Kidney (tissue), 14 donors: ENCODE measurements around the gene TEX38. TPM values are rescaled to one million over a fixed set of nuclear protein-coding genes. Genes with fewer than 3 reads are reported as not detected.

Experiments
- DNase-seq, 5 donors: peaks; one replicate each; pipeline ENCODE4 v3.0.0-alpha.2; 2013 to 2020
- FAIRE-seq: peaks from 2 replicates; lab custom pipeline; 2012; peaks lifted over from hg19 to GRCh38; lab: Jason Lieb, UNC
- H3K27ac ChIP-seq, 2 donors: one replicate each; pipeline ENCODE4 v1.7.0; 2013; ENCODE audit warnings: low read depth in 2 of 2, low read length in 2 of 2, inconsistent platforms in 1 of 2
- H3K27me3 ChIP-seq: one replicate; pipeline ENCODE4 v1.7.1; 2013; ENCODE audit warnings: low read length, inconsistent platforms; ENCODE audit not compliant: control insufficient read depth, insufficient read depth
- H3K36me3 ChIP-seq, 3 donors: one replicate each; pipeline versions ENCODE4 v1.7.0 to v1.7.1; 2013; ENCODE audit warnings: low read length in 3 of 3, control low read depth in 1 of 3, inconsistent platforms in 1 of 3; ENCODE audit not compliant: insufficient read depth in 3 of 3, control insufficient read depth in 2 of 3
- H3K4me1 ChIP-seq, 3 donors: one replicate each; pipeline versions ENCODE4 v1.7.0 to v1.7.1; 2013; ENCODE audit warnings: low read length in 3 of 3, inconsistent platforms in 1 of 3, low read depth in 1 of 3; ENCODE audit not compliant: control insufficient read depth in 2 of 3, insufficient read depth in 2 of 3
- H3K4me3 ChIP-seq, 3 donors: one replicate each; pipeline versions ENCODE4 v1.7.0 to v1.8.1; 2013; ENCODE audit warnings: low read length in 3 of 3, control low read depth in 1 of 3, inconsistent platforms in 1 of 3
- H3K9ac ChIP-seq, 3 donors: one replicate each; pipeline versions ENCODE4 v1.7.0 to v1.7.1; 2013; ENCODE audit warnings: low read length in 3 of 3, control low read depth in 1 of 3, inconsistent platforms in 1 of 3
- H3K9me3 ChIP-seq, 3 donors: one replicate each; pipeline versions ENCODE4 v1.7.0 to v1.7.1; 2013; ENCODE audit warnings: low read length in 3 of 3, control low read depth in 1 of 3, inconsistent platforms in 1 of 3; ENCODE audit not compliant: control insufficient read depth in 2 of 3, insufficient read depth in 1 of 3
- CTCF ChIP-seq: IDR thresholded peaks from 3 replicates; pipeline ENCODE4 v1.5.1; 2012; ENCODE audit warnings: mild to moderate bottlenecking, moderate library complexity, borderline replicate concordance; ENCODE audit not compliant: insufficient read depth; ENCODE audit errors: extremely low read depth
- intact Hi-C: fragments of 100-400 bp; cut with DNase I; formaldehyde crosslinking; loops from one replicate; pipeline ENCODE4 v1.11.1; 2022
- polyA plus RNA-seq: library from polyadenylated mRNA; stranded (reverse); fragments of 350-450 nt; fragmentation: Illumina TruSeq; extraction: RNeasy Lipid Tissue Mini Kit (QIAGEN cat#74804); gene quantifications from one replicate; pipeline ENCODE4 v1.2.3, GENCODE V29; 2014; ENCODE audit warnings: low read depth, low replicate concordance; ENCODE audit not compliant: insufficient read depth
- total RNA-seq: library from RNA; stranded (reverse); fragmentation: NEBNext Ultra II Directional; extraction: Animal tissue kit (Norgen Biotek cat#: 25700); gene quantifications from one replicate; pipeline ENCODE4 v1.2.1, GENCODE V29; 2021
- donor health status: control.
- donor health status: control.
- donor health status: control.
- donor health status: control.
- donor health status: control.
- donor health status: DM: yes; HTN: yes; CAD: no.
- donor health status: Normal renal cell carcinoma (clear cell type).

The TEX38 gene
- total and polyA plus RNA-seq, 2 donors from 2014 or later: 0.35 TPM; not detected in 1

GRCh38 chr1:46687093-46687659 is 15.5 kb downstream of the TEX38 start:
- Histone ChIP-seq H3K4me1 (peaks cover 0 to 2% (median 0%) of the 10 kb centered on the region in 3 donors), H3K27me3 (no peaks in the 10 kb centered on the region), H3K36me3 (peaks cover 26 to 77% (median 62%) of the 10 kb centered on the region in 3 donors), H3K9ac (no peak overlapping the region), H3K4me3 (no peak overlapping the region), H3K9me3 (no peaks in the 10 kb centered on the region), H3K27ac (peak overlapping the region in 1 of 2 donors; percentile 13)
- FAIRE-seq: no peak
- peak in 4 of 5 donors; percentile 17 to 82 (median 54) for DNase-seq
- intact Hi-C loops: no loop called here
- TF ChIP-seq CTCF: no peak

GRCh38 chr1:46687921-46688509 is 16.4 kb downstream of the TEX38 start:
- Histone ChIP-seq H3K36me3 (peaks cover 25 to 72% (median 61%) of the 10 kb centered on the region in 3 donors), H3K27me3 (no peaks in the 10 kb centered on the region), H3K9ac (no peak overlapping the region), H3K4me1 (peaks cover 0 to 2% (median 0%) of the 10 kb centered on the region in 3 donors), H3K4me3 (no peak overlapping the region), H3K27ac (peak overlapping the region in 1 of 2 donors; percentile 13), H3K9me3 (no peaks in the 10 kb centered on the region)
- DNase-seq: no peak
- intact Hi-C loops: no loop called here
- no peak for TF ChIP-seq CTCF
- FAIRE-seq: no peak

- H3K36me3 ChIP-seq: peaks cover 21 to 59% (median 50%) of the 10 kb centered on the region in 3 donors
- H3K27ac ChIP-seq: no peak overlapping the region
- FAIRE-seq: no peak
Measured at GRCh38 chr1:46689356-46689755, 17.7 kb downstream of the TEX38 start.

More at GRCh38 chr1:46689356-46689755, 17.7 kb downstream of the TEX38 start:
- Histone ChIP-seq H3K4me1 (peaks cover 0 to 2% (median 0%) of the 10 kb centered on the region in 3 donors), H3K27me3 (no peaks in the 10 kb centered on the region), H3K4me3 (no peak overlapping the region), H3K9ac (no peak overlapping the region), H3K9me3 (no peaks in the 10 kb centered on the region)
- no peak for TF ChIP-seq CTCF
- no peak for DNase-seq
- intact Hi-C loops: no loop called here
